Stimulated activated CD4-positive, alpha-beta T cell treated with anti-CD3 and anti-CD28 coated beads, Interleukin-2, amount 100 ng/mL, for 24 hours (primary cell): ENCODE results near the gene RPS27A.
"Not testable (repeated sequence)": the region's sequence is repeated elsewhere in the genome, so short reads cannot be mapped to it uniquely, and the experiment has no call there.

Experiments
- DNase-seq, 2 donors: peaks; one replicate each; pipeline ENCODE4 v3.0.0-alpha.2; 2020

Gene RPS27A

GRCh38 chr2:55239656-55240222 is 7.3 kb downstream of the RPS27A start:
- no peak for DNase-seq

GRCh38 chr2:55241582-55241981 is 9.1 kb downstream of the RPS27A start:
- not testable (repeated sequence) for DNase-seq

- DNase-seq: no peak
These were observed 10.1 kb downstream of the RPS27A start for GRCh38 chr2:55242617-55243016.

- no peak for DNase-seq
These were observed 12.9 kb downstream of the RPS27A start for GRCh38 chr2:55245411-55245810.

GRCh38 chr2:55247025-55247424 is 14.5 kb downstream of the RPS27A start:
- no peak for DNase-seq

GRCh38 chr2:55252832-55253231 is 20.3 kb downstream of the RPS27A start:
- no peak for DNase-seq

GRCh38 chr2:55259586-55259985 is 27.1 kb downstream of the RPS27A start:
- not testable (repeated sequence) for DNase-seq

GRCh38 chr2:55268288-55268906 is 35.9 kb downstream of the RPS27A start:
- no peak for DNase-seq

- peak; percentile 93 to 94 for DNase-seq
These were observed 36.6 kb downstream of the RPS27A start, which contains the start of gene MTIF2 for GRCh38 chr2:55268907-55269644. Gene MTIF2, minus strand, starts transcription at chr2:55269231. Its CDS starts 5,373 bp downstream, at chr2:55263858.

GRCh38 chr2:55269645-55269990 is 37.1 kb downstream of the RPS27A start:
- no peak for DNase-seq

GRCh38 chr2:55274346-55274745 is 41.9 kb downstream of the RPS27A start:
- not testable (repeated sequence) for DNase-seq

- DNase-seq: no peak
These were observed 44.8 kb downstream of the RPS27A start for GRCh38 chr2:55277310-55277709.

- DNase-seq: not testable (repeated sequence)
These were observed 46.8 kb downstream of the RPS27A start for GRCh38 chr2:55279214-55279835.

- not testable (repeated sequence) for DNase-seq
These were observed 47.5 kb downstream of the RPS27A start for GRCh38 chr2:55279859-55280424.

GRCh38 chr2:55280851-55281546 is 48.5 kb downstream of the RPS27A start:
- not testable (repeated sequence) for DNase-seq

GRCh38 chr2:55282110-55282917 is 49.8 kb downstream of the RPS27A start:
- DNase-seq: peak; percentile 88 to 90

GRCh38 chr2:55283083-55283482 is 50.6 kb downstream of the RPS27A start:
- no peak for DNase-seq
